MV-4-11 (cell line): Measurements from ENCODE around the gene ZNF598.
A peak's percentile ranks its signal among the peaks of the same experiment; 100 is the strongest.

Experiments
- DNase-seq: peaks from one replicate; lab custom pipeline; 2025; lab: John Stamatoyannopoulos, UW

The ZNF598 gene

DNA sequence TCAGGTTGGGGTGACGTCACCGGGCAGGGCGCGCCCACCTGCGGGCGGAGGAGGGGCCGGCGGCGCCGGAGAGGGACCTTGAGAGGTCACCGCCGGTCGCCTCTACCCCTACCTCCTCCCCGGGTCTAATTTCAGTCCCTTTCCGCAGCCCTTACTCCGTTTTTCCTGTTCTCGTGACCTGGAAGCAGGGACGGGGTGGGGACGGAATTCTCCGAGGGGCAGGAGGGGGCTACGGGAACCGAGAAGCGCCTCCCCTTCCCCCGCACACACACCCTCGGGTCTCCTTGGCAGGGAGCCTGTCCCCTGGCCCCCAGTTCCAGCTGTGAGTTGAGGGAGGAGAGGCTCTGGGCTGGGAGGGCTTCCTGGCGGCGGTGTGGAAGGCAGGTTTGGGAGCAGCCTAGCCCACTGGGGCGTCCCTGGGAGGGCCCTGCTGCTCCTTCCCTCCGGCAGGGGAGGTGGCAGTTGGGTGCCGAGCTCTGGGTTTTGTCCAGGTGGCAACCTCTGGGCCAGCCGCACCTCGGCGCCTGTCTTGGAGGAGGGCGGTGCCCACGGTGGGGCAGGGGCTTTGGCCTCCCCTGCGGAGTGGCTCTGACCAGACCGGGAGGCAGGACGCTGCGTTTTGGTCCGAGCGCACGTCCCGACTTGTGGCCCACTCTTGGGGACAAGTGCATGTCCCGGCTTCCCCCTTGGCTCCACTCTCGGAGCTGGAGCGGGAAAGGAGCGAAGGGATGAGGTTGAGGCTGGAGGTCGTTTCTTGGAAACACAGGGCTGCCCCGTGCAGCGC lies 19.1 kb downstream of the ZNF598 start:
- no peak for DNase-seq

- no peak for DNase-seq
Observed at GRCh38 chr16:1990101-1990350, 19.6 kb downstream of the ZNF598 start.

DNA sequence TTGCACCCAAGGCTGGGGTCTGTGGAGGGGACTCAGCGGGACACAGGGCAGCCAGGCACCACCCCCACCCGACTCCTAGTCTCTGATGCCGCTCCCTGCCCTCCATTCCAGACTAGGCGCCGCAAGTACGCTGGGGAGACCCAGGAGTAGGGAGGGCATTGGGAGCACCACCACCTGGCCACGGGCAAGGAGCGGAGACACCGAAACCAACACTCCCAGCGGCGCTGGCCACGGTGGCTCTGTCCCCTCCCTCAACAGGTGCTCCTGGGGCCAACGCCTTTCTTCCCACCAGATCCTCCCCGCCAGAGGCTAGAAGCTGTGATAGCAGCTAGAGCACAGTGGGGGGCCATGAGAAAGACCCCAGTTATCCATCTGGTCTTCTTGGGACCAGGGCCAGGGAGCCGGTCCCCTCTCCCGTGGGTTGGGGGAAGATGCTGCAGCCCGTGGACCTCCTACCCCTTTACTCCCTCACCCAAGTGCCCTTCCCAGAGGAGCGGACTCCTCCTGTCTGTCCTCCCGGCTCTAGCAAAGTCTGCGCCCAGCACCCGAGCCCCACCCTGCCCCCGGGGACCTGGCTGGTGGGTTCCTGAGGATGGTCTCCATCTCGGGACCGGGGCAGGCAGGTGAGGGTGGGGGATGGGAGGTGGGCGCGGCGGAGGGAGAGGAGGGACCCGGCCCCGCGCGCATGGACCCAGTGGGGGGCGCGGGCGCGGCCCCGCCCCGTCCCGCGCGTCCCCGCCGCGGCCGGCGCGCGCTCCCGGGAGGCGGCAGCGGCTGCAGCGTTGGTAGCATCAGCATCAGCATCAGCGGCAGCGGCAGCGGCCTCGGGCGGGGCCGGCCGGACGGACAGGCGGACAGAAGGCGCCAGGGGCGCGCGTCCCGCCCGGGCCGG lies 20.2 kb downstream of the ZNF598 start, which contains the start of gene SYNGR3:
Gene SYNGR3, plus strand, starts transcription at position 762 of the 892 bp plus-strand sequence. CDS start 133 bp downstream, outside the sequence.
- DNase-seq: no peak

DNA sequence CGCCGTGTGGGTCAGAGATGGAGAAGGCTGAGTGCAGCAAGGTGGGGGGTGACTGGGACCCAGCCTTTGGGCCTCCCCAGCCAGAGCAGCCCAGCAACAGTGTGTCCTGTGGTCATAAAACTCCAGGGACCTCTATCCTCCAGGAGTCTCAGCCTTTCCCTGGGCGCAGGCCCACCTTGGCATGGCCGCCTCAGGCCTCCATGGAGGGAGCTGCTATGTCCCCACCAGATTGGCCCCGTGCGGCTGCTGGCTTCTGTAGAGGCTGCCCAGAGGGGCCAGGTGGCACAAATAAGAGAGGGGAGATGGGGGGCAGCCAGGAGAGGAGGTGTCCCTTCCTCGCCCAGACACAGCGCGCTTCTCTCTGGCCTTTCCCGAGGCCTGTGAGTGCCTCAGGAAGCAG lies 22.4 kb downstream of the ZNF598 start:
- DNase-seq: no peak

GRCh38 chr16:1985466-1986150 lies 24.0 kb downstream of the ZNF598 start:
- no peak for DNase-seq

DNA sequence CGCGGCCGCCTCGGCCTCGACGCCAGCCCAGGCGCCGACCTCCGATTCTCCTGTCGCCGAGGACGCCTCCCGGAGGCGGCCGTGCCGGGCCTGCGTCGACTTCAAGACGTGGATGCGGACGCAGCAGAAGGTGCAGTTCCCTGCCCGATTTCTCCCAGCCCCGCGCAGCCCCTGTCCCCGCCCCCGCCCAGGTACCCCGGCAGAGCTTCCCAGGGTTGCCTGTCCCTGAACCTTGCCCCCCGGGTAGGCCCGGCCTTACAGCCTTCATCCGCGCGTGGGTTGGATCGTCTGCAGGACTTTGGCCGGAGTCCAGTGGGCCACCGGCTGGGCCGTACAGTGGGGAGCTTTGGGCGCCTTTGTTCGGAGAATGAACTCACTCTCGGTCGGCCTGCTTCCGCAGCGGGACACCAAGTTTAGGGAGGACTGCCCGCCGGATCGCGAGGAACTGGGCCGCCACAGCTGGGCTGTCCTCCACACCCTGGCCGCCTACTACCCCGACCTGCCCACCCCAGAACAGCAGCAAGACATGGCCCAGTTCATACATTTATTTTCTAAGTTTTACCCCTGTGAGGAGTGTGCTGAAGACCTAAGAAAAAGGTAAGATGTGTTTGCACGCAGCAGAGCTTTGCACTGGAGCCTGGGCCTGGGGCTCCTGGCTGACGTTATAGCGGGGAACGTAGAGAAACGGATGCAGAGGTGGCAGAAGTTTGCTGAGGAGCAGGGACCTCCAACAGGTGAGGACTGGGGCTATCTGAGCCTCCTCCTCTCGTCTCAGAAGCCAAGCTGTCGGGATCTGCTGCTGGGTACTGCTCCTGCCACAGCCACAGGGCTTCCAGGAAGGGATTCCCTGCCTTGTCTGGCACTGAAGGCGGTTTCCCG lies 25.0 kb downstream of the ZNF598 start:
- no peak for DNase-seq

GRCh38 chr16:1983544-1984346 lies 25.9 kb downstream of the ZNF598 start, which contains the start of gene GFER:
GFER (plus strand) TSS chr16:1984193; CDS start chr16:1984219, 26 bp downstream.
- DNase-seq: peak; percentile 73

DNA sequence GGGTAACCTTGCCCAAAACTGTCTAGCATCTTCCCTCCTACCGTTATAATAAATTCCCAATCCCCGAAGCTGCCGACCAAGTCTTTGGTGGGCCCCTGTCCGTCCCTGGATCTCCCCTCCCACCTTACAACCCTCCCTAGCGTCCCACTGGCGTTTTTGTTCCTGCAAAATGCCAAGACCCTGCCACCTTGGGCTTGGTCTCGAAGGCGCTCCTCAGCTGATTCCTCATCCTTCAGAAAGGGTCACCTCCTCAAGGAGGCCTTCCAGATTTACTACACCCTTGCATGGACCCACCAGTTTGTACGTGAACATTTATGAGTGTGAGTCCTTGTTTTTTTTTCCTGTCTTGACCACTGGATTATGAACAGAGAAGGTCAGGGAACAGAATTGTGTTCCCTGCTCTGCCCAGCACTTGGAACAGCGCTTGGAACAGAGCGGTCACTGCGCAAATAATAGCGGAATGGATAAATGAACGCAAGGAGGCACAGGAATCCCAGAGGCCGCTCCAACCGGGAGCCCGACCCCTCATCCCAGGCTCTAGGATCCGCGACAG lies 26.6 kb downstream of the ZNF598 start:
- DNase-seq: no peak

DNA sequence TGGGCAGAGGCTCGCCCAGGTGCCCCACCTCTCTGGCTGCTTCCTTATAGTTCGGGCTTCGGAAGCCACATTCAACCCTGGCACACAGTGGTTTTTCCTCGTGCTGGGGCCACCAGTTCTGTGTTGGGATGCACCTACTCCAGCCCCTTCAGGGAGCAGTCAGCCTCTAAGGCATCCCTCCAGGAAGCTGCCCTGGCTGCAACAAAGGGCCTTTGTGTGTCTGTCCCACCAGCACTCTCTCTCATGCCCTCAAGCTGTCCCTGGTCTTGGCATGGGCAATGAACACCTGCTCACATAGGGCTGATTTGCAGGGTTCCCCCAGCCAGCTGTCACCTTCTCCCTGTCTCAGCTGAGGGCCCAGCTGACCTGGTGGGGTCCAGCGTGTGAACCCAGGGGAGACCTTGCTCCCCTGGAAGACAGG lies 27.6 kb downstream of the ZNF598 start:
- no peak for DNase-seq

GRCh38 chr16:1981398-1981836 lies 28.2 kb downstream of the ZNF598 start, which contains the start of gene NOXO1:
NOXO1 (minus strand) TSS chr16:1981469; CDS start chr16:1981179, 290 bp downstream.
- no peak for DNase-seq

DNA sequence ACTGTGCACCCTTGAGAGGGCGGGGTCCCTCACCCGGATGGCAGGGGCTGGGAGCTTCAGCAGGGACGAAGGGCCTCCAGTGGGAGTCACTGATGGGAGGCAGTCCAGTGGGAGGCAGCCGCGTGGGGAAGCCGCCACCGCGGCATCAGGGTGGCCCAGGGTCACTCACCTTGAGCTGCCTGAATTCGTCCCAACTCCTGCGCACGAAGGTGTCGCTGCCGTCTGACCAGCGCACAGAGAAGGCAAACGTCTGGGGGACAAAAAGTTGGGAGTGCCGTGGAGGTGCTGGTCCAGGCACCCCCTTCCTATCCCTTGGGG lies 28.9 kb downstream of the ZNF598 start:
- DNase-seq: no peak

DNA sequence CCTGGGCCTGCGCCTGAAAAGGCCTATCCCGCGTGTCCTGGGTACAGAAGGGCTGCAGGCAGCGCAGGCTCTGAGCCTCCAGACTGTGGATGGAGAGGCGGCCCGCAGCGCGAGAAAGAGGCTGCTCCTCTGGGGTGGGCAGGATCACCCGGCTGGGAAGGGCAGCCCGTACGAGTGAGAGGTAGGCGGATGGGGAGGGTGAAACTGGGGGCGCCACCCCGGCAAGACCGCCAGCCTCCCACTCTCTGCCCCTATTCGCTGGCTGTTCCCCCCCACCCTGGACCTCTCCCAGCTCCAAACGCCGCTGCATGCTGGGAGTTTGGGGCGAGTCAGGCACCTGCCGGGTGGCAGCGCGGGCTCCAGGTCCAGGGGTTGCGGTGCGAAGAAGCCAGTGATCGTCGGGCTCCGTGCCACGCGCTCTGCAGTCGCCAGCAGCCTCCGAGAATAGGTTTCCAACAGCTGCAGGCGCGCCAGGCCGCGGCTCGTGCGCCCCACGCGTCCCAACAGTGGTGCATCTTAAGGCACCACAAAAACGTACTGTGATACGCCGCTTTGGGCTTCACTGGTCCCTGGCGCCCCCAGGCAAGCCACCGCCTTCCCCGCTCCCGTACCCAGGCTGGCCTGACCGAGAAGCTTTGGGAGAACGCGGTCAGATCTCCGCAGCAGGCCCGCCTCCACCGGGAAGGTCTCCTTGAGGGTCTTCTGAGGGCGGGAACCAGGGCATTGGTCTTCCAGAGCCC lies 29.4 kb downstream of the ZNF598 start:
- no peak for DNase-seq

DNA sequence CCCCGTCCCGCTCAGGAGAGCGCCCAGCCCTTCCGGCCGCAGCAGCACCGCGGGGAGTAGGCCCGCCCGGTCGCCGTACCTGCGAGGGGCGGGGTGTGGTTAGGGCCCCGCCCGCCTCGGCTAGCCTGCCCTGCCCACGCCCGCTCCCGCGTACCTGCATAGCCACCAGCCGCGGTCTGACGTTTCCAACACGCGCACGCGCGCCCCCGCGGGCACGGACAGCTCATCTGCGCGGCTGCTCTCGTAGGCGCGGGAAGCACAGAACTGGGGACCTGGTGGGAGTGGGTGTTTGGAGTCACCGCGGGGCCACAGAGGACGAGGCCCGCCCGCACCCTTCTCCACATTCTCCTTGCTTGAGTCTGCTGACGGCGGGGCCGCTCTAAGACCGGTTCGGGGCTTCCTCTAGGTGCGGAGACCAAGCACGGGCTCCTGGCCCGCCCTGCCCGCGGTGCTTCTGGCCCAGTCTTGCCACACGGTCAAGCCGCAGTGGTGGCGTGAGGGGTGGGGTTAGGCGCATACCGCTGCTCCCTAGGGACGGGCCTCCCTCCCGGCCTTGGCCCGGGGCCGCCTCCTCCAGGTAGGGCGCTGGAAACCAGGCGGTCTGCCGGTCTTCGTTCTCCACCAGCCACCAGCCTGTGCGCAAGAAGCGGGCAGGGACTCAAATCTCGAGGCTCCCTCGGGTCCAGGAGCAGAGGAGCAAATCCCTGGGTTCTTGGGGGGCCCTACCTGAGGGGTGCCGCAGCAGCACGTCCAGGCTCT lies 30.2 kb downstream of the ZNF598 start:
- no peak for DNase-seq

- no peak for DNase-seq
Observed at GRCh38 chr16:1978476-1979120, 31.0 kb downstream of the ZNF598 start.

GRCh38 chr16:1977875-1978268 lies 31.7 kb downstream of the ZNF598 start:
- no peak for DNase-seq

- no peak for DNase-seq
Observed at GRCh38 chr16:1976951-1977874, 32.4 kb downstream of the ZNF598 start.

- DNase-seq: no peak
Observed at GRCh38 chr16:1976216-1976520, 33.5 kb downstream of the ZNF598 start.
